ENCODE measurements around the gene ST3GAL5.
"Not testable (repeated sequence)": the region's sequence is repeated elsewhere in the genome, so short reads cannot be mapped to it uniquely, and the experiment has no call there.

The ST3GAL5 gene

DNA sequence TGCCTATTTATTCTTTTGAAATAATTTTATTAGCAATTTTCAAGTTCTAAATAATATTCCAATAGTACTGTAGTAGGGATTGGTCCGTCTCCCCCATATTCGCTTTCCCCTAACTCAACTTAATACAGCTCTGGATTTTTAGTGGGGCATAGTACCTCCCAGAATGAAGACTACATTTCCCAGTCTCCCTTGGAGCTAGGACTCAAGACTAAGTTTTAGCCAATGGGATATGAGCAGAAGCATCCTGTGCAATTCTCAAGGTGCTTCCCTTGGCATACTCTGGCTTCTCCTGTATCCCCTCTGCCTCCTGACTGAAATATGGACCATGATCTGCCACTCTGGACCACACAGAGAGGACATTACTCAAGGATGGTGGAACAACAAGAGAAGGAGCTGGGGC, 24.1 kb downstream of the ST3GAL5 start:
- DNase-seq, result no peak

DNA sequence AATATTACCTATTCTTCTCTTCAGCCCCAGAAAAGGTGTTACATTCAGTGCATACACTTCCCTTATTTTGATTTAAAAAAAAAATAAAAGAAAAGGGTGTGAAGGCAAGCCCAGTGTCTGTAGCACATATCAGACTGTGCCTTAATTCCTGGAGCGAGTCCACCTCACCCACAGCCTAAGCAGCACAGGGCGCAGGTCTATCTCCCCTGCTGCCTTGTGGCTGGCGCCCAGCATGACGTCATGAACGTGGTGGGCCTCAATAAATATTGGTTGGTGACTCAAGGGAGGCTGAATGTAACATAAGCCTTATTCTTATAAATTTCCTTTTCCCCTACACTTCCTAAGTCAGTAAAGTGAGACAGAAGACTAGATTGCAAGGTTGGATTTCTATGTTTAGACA, 26.4 kb downstream of the ST3GAL5 start:
- no peak for DNase-seq

DNA sequence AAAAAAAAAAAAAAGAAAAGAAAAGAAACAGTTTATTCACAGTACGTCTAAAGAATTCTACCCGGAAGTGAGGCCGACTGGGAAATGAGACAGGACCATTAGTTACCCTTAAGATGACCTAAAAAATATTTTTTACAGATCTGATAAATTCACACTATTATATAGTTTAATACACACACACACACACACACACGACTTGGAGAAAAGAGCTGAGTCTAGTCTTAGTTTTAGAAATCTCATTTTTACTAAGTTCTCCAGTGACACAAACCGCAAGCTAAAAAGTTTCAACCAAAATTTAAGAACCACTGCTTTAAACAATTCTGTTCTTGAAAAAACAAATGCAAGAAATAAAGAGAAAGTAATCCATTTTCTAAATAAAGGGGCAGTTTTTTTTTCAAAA, 27.1 kb downstream of the ST3GAL5 start:
- no peak for DNase-seq

DNA sequence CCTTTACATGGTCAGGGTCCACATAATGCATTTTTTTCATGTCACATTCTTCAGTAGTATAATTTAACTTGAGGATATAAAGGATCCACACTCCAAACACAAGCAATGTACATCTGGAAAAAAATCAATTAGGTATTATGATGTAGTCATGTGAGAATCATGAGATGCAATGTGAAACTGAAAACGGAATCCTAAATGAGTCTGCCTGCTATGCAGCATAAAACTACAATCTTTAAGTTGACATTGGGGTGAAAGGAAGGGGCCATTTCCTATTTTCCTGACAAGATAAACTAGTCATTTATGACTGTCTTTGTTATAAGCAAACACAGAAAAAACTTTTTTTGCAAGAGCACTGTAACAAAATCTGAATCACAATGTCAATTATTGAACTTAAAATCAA, 27.6 kb downstream of the ST3GAL5 start:
- no peak for DNase-seq

DNA sequence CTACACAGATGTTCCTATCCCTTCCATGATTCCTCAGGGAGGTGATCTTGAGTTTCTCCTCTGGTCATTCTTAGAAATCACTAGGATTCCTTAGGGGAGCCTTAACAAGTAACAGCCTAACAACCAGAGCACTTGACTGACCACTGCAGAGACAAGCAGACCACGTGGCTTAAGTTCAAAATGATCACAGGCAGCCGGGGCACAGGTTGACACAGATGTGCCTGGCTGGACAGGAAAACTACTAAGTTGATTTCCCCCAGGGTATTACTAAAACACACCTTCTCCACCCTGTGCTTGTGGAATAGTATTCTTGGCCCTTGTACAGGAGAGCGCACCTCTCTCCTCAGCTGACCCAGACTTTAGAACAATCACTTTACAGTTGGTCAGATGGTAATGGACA, 29.9 kb downstream of the ST3GAL5 start:
- no peak for DNase-seq

DNA sequence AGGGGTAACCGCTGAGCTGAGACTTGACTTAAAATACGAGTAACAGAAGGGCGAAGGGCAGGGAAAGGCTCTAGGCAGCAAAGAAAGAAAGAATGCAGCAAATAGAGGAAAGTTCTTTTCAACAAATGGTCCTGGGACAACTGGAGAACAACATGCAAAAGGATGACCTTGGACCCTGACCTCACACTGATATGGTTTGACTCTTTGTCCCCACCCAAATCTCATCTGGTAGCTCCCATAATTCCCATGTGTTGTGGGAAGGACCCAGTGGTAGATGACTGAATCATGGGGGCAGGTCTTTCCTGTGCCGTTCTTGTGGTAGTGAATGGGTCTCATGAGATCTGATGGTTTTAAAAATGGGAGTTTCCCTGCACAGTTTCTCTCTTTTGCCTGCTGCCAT, 33.9 kb downstream of the ST3GAL5 start:
- DNase-seq, result no peak

DNA sequence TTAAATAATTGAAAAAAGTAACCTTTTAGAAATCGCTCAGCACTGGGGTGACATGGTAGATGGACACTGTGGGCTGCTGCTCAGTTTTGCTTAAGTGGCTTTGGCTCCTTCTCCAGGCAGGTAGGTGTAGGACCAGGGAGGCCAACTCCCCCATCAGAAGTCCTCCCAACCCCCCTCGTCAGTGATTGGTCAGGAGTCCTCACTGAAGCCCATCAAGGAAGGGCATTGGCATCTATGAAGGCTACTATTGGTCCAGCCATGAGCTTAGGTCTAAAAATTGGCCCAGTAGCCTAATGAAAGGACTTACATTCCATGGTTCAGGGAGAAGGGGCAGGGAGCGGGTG, 34.7 kb downstream of the ST3GAL5 start:
- no peak for DNase-seq

DNA sequence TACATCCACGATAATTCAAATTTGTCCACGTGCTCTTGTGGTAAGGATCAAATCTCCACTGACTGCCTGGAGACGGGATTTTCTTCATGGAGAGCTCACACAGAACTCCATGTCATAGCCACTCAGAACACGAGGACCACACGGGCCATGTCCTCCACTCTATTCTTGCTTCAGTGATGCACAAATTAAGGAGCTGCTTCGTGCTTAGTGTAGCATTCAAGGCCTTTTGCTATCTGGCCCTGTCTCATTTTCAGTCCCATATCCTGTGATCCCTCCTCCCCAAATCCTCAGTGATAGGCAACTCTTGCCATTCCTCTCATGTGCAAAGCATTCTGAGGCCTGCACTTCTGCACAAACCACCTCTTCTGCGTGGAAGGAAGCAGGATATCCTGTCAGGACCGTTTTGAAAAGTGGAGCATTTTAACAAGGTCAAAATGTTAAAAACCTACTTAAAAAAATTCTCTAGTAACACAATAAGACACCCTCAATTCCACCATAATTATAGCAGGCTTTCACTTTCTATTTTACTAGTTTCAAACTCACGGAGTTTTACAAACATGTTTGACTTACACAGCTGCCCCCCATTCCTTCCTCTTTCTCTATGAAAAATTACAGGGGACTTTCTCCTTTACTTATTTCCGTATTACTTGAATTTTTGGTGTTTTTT, 35.2 kb downstream of the ST3GAL5 start:
- DNase-seq, result no peak

DNA sequence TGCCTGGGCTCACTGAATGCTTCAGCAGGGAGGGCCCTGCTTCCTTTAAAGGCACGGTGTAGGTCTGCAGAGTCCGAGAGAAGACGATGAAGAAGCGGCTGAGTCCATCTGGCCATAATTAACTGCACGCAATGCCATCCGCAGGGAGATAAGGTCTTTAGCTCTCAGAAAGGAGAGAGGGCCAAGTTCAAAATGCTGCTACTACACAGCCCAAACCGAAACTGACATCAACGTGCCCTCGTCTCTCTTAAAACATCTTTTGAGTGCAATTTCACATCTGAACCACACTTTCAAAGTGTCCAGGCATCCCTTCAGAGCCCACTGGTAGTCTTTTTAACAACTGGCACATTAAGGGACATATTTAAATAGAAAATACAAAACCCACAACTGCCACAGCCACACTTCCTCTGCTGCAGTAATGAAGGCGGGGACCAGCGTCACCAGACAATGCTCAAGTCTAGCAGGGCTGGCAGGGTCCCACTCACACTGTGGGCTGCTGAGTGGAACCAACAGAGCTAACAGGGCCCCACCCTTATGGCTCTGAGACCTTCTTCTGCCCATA, 35.8 kb downstream of the ST3GAL5 start:
- DNase-seq, result no peak

DNA sequence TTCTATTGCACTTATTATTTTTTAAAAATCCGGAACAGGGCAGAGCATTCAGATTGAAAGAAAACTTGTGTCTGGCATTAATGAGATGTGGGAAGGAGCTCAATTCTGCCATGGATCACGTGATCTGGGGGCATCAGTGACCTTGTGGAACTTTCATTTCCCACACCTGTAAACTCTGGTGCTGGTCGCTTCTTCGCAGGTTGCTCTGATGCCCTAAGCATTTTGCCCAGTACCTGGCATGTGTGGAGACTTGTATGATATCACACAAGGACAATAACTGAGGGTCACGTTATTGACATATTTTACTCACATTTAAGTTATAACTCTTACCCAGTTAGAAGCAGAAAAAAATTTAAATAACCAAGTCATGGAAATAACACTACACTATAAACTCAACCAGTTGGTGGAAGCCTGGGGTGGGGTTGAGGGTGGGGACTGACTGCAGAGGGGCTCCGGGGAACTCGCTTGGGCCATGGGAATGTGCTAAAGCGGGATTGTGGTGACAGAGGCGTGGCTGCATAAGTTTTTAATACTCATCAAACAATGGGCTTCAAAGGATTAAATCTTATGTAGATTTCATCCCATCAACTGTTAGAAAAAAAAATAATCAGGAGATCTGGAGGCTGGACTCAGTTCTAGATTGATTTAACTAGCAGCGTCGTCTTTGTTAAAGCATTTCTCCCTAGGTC, 36.5 kb downstream of the ST3GAL5 start:
- no peak for DNase-seq

DNA sequence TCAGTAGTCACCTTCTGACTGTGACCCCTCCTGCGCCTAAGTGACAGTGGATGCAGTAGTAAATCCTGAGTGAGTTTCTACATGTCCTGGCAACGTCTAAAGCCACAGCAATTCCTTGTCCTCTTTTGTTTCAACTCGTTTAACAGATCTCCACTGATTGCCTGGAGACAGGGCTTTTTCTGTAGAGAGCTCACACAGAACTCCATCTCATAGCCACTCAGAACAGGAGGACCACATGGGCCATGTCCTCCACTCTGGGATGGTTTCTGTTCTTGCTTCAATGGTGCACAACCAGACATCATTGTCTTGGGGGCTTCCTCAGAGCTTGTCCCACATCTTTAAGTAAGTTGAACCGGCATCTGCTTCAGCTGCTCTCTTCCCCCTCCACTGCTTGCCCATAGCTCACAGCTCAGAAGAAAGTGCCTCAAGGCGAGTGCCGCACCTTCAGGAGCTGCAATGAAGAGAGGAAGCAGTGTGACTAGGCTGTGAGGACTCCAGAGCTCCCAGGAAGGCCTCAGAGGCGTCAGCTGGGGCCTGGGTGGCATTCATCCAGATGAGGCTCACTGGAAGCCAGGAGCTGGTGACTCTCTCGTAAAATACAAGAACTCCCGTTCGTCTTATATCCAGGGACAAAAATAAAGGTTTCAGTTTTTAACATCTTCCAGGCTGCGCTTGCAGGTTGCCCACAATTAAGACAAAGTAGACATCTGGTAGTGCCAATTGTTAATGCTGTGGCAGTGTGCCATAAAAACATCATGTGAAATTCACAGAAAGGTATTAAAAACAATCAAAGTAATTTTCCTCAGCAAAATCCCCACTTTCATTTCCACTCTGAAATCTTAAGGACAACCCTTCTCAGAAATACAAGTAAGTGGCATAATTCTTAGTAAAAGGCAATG, 37.3 kb downstream of the ST3GAL5 start:
- no peak for DNase-seq

DNA sequence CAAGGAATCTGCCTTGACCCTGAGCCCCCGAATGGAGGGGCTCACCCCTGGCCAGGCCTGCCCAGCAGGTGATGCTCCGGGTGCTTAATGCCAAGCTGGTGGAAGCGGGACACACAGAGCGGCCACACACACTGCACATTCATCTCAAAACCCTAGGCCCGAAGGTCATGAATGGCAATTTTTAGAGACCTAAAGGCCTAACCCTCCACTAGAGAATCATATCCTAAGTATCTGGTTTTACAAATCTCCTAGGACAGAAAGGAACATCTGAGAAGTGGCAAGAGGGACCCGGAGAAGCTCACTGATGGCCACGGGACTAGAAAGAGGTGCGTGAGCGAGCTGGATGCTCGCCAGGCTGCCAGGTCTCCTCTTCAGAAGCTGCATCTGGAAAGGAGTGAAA, 38.3 kb downstream of the ST3GAL5 start:
- DNase-seq, result no peak

DNA sequence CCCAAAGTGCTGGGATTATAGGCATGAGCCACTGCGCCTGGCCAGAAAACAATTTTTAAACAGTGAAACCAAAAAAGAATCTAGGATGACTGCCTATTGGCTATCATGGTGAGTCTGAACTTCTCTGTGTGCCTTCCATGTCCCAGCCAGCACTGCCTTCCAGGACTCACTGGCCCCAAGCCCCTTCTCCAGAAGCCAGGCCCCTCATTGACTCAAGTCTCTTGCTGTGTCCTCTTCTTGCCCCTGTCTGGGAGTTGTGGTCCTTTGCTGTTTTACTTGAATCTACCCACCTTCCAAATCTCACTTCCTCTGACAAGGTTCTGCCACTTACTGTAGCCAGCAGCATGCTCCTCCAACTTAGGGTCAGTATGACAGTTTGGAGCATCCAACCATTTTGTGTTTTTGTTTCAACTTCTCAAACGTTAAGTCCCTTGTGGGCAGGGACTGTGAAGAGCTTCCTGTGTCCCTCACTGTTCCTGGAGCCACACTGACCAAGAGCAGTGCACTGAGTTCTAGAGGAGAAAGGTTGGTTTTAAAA, 41.7 kb downstream of the ST3GAL5 start:
- no peak for DNase-seq

DNA sequence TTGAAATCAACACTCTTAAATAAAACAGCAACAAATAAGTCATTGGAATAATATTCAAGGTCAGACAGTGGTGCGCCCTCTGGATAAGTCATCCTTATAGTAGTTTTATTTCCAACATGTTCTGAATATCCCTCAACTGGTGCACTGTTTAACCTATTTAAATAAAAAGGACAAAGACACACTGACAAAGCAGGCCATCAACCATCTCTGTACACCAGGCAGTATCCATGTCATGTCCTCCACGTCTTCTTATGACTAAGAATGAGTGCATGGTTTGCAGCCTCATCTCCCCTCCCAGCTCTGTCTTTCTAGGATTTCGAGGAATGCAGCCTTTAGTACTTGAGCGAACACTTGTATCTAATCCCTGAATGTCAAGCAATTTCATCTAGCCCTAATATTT, 42.4 kb downstream of the ST3GAL5 start:
- DNase-seq, result no peak

DNA sequence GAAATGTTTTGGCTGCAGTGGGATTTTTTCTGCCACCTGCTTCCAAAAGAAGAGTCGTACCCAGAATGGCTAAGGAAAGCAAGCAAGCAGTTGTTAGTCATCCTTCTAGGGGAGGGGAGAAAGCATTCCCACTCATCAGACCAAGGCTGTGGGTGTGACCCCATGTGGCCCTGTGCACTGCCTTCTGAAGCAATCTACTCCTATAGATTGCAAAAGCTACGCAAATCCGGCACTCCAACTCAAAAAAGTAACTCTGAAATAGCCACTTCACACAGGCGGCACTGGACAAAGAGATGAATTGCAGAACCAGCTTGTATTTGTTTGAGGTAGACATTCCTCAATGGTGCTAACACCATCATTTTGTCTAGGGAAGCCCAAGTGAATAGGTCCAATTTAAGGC, 44.3 kb downstream of the ST3GAL5 start:
- DNase-seq, result no peak

DNA sequence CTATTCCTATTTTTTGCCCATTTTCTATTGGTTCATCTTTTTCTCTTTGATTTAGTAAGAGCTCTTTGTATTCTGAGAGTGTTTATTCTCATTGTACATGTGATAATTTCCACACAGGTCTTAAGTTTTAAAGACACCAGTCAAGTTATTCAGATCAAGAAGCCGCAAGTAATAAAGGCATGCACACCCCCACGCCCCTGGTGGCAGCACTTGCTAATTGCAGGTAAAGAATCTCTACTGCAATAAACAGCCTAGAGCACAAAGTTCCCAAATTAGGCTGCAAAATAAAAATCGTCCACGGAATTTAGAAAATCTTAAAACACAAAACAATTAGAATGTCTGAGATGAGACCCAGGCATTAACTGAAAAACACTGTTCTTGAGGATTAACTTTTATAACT, 45.2 kb downstream of the ST3GAL5 start:
- DNase-seq, result no peak

DNA sequence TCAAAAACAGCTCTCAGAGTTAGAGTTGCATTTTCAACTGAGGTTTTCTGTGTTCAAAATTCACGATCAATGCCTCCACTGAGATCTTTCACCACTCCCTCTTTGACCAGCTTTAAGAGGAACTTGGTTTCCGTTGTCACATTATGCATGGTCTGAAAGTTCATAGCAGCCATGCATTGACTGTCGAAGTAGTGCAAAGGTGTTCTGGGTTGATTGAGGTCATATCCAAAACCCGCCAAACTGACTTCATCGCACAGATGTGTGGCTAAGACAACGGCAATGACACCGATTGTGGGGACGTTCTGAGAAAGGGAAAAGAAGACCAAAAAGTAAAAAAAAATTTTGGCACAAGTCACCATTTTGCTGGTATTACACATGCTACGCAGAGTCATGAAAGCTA, 48.7 kb downstream of the ST3GAL5 start:
- DNase-seq, result no peak

DNA sequence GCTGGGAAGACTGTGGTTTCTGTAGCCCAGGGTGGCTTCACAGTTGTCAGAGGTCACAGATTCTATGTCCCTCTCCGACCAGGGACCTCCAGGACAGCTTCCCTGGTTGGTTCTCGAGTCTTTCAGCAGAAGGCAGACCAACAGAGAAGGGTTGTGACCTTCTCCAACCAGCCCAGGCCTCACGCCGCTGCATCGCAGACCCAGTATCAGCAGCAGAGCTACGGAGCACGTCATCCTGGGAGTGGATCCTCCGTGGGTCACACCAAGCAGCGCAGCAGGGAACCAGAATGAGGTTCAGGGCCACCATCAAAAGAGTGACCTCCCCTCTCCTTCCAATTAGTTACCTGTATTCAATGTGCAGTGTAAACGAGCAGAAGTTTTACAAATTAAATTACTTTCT, 49.3 kb downstream of the ST3GAL5 start:
- no peak for DNase-seq

DNA sequence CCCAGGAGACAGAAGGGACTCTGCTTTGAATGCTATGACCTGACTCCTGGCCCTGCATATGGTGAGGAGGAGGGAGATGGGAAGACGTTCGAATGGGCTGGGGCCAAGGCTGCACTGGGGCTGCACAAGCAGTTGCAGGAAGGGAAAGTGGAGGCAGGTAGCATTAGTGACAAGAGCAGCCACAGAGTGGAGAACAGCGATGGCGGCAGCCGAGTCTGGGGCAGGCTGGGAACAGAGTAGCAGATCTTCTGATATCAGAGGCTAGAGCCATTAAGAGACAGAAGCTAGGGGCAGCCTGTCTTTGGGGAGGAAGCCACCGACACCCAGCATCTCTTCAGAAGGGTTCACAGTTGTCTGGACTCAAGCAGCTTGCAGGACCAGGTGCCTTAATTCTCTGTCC, 50.1 kb downstream of the ST3GAL5 start:
- no peak for DNase-seq

DNA sequence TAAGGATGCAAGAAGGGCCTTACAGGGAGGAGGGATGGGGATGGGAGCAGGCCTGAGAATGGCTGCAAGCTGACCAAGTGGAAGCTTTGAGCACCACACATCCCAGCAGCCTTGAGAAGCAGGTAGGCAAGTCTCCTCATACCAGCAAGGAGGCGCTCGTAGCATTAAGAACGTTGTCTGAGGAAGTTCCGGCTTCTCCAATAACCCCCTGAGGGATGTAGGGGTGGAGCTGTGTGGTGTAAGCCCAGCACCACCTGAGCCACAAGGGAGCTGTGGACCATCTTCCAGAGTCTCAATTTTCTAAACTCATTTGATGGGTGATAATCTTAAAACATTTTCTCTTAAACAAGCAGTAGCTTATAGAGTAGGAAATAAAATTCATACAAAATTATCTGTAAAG, 50.6 kb downstream of the ST3GAL5 start:
- DNase-seq, result no peak

DNA sequence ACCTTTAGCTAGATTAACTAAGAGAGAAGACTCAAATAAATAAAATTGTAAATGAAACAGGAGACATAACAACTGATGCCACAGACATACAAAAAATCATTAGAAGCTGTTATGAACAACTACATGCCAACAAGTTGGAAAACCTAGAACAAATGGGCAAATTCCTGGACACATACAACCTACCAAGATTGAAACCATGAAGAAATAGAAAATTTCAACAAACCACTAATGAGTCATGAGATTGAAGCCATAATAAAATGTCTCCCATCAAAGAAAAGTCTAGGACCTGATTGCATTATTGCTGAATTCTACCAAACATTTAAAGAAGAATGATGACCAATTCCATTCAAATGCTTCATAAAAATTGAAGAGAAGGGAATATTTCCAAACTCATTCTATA, 54.3 kb downstream of the ST3GAL5 start:
- DNase-seq, result no peak

DNA sequence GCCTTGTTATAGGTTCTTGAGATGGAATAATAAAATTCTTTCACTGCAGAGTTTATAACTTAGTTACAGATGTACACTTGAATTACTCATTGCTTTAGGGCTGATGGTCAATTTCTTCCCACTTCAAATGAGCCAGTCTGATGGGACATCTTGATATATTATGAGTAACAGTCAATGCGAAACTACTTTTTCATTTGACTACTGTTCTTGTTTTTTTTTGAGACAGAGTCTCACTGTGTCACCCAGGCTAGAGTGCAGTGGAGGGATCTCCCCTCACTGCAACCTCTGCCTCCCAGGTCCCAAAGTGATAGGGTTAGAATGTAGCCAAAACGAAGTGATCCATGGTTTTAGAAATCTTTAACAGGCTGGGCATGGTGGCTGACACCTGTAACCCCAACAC, 57.1 kb downstream of the ST3GAL5 start:
- no peak for DNase-seq

DNA sequence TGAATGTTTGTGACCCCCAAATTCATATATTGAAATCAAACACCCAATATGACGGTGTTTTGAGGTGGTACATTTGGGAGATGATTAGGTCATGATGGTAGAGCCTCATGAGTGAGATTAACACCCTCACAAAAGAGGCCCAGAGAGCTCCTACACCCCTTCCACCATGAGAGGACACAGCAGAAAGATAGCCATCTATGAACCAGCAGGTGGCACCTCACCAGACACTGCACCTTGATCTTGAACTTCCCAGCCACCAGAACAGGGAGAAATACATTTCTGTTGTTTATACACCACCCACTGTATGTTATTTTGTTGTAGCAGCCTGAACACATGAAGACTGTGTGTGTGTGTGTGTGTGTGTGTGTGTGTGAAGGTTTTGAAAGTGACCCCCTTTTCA, 58.1 kb downstream of the ST3GAL5 start:
- no peak for DNase-seq

DNA sequence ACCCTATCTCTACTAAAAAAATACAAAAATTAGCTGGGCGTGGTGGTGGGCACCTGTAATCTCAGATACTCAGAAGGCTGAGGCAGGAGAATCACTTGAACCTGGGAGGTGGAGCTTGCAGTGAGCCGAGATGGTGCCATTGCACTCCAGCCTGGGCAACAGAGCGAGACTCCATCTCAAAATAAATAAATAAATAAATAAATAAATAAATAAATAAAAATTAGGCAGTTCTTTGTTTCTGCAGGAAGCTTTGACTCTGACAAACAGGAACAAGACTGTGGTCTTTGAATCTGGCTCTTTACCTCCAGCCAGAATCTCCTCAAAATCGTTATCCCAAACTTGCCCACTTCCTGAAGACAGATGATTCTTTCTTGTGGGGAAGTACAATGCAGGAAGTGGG, 59.4 kb downstream of the ST3GAL5 start:
- not testable (repeated sequence) for DNase-seq

Data from NCI-H1105 (cell line).